RWPE2 (cell line): ENCODE results near the gene TRAK1.
A peak's percentile ranks its signal among the peaks of the same experiment; 100 is the strongest.

ENCODE experiments used
- ATAC-seq: fragments of 200-7000 bp; cut with Tn5 transposase; 3 replicates; pipeline ENCODE4 v1.9.1; 2021; ENCODE audit warnings: low read depth
- DNase-seq: peaks from one replicate; pipeline ENCODE4 v3.0.0-alpha.2; 2020; ENCODE audit warnings: low spot score
- H3K27ac ChIP-seq: fragments of 450-650 bp; 2 replicates; pipeline ENCODE4 v1.5.1; 2017; ENCODE audit warnings: mild to moderate bottlenecking; ENCODE audit not compliant: poor library complexity, severe bottlenecking
- H3K27me3 ChIP-seq: fragments of 250-450 bp; sonication (Bioruptor Pico); 2 replicates; pipeline ENCODE4 v1.5.1; 2021; ENCODE audit warnings: mild to moderate bottlenecking, moderate library complexity; ENCODE audit not compliant: insufficient read depth, poor library complexity, severe bottlenecking
- H3K36me3 ChIP-seq: fragments of 250-450 bp; sonication (Bioruptor Pico); 2 replicates; pipeline ENCODE4 v1.5.1; 2020; ENCODE audit warnings: low read depth, mild to moderate bottlenecking, moderate library complexity
- H3K4me1 ChIP-seq: fragments of 250-450 bp; sonication (Bioruptor Pico); 2 replicates; pipeline ENCODE4 v1.5.1; 2021; ENCODE audit warnings: mild to moderate bottlenecking, moderate library complexity; ENCODE audit not compliant: insufficient read depth, poor library complexity, severe bottlenecking
- H3K4me3 ChIP-seq: fragments of 250-450 bp; sonication (Bioruptor Pico); 2 replicates; pipeline ENCODE4 v1.5.1; 2021; ENCODE audit warnings: mild to moderate bottlenecking, moderate library complexity; ENCODE audit not compliant: severe bottlenecking
- H3K9me3 ChIP-seq: fragments of 250-450 bp; sonication (Bioruptor Pico); 2 replicates; pipeline ENCODE4 v1.5.1; 2021; ENCODE audit warnings: mild to moderate bottlenecking, moderate library complexity; ENCODE audit not compliant: severe bottlenecking
- TF ChIP-seq, protein P1 (sequence below): fragments of 450-650 bp; IDR thresholded peaks from one replicate; pipeline ENCODE4 v1.5.1; 2017; ENCODE audit warnings: mild to moderate bottlenecking, moderate library complexity; ENCODE audit not compliant: poor library complexity, severe bottlenecking

Gene TRAK1

DNA sequence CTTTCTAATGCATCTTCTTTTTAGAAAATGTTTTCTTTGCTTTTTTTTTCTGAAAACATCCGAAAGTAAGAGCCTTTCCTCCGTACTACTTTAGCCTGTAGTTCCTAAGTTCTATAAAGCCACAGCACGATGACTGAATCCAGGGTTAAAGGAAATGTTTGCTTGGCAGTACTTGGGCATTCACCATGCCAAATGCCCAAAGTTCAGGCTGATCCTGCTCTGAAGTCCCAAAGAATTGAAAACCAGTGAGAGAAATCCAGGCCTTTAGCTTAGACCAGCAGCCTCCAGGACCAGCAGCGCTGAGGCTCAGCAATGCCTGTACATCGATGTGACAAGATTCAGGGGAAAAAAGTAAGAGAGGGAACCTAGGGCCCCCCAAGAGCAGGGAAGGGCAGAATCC lies 139.7 kb downstream of the TRAK1 start:
- TF ChIP-seq, protein P1, sequence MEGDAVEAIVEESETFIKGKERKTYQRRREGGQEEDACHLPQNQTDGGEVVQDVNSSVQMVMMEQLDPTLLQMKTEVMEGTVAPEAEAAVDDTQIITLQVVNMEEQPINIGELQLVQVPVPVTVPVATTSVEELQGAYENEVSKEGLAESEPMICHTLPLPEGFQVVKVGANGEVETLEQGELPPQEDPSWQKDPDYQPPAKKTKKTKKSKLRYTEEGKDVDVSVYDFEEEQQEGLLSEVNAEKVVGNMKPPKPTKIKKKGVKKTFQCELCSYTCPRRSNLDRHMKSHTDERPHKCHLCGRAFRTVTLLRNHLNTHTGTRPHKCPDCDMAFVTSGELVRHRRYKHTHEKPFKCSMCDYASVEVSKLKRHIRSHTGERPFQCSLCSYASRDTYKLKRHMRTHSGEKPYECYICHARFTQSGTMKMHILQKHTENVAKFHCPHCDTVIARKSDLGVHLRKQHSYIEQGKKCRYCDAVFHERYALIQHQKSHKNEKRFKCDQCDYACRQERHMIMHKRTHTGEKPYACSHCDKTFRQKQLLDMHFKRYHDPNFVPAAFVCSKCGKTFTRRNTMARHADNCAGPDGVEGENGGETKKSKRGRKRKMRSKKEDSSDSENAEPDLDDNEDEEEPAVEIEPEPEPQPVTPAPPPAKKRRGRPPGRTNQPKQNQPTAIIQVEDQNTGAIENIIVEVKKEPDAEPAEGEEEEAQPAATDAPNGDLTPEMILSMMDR: no peak
- no peaks in the 10 kb centered on the region for H3K4me1 ChIP-seq
- no peaks in the 10 kb centered on the region for H3K9me3 ChIP-seq
- H3K4me3 ChIP-seq: no peak overlapping the region
- no peak overlapping the region for H3K27ac ChIP-seq
- ATAC-seq (no peak), DNase-seq (no peak)
- no peaks in the 10 kb centered on the region for H3K36me3 ChIP-seq
- no peaks in the 10 kb centered on the region for H3K27me3 ChIP-seq

GRCh38 chr3:42235532-42235931 lies 144.4 kb downstream of the TRAK1 start:
- H3K27me3 ChIP-seq: peaks cover 4% of the 10 kb centered on the region
- no peak overlapping the region for H3K4me3 ChIP-seq
- H3K9me3 ChIP-seq: no peaks in the 10 kb centered on the region
- H3K4me1 ChIP-seq: no peaks in the 10 kb centered on the region
- no peak overlapping the region for H3K27ac ChIP-seq
- DNase-seq (no peak), ATAC-seq (no peak)
- TF ChIP-seq, protein P1: no peak
- H3K36me3 ChIP-seq: no peaks in the 10 kb centered on the region

- Histone ChIP-seq H3K27ac (no peak overlapping the region), H3K4me3 (no peak overlapping the region), H3K36me3 (no peaks in the 10 kb centered on the region), H3K27me3 (peaks cover 4% of the 10 kb centered on the region), H3K4me1 (no peaks in the 10 kb centered on the region), H3K9me3 (no peaks in the 10 kb centered on the region)
- TF ChIP-seq, protein P1: no peak
- ATAC-seq (no peak), DNase-seq (no peak)
These were observed 145.5 kb downstream of the TRAK1 start for GRCh38 chr3:42236611-42237010.

DNA sequence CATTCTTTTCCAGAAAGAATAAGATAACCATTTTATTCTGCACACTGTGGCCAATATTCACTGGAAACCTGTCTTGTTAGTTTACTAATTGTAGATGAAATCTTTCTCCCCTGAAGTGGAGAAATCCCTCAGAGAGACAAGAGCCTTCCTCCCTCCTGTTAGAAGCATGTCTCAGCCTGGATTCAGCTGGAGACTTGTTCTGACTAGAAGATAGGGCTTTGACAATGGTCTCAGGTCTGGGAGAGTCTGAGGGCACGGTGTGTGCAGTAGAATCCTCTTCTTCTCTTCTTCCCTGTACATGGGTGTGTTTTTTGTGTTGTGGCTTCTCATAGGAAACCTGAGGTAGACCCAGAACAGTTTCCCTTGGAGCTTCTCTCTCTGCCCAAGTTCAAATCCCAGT lies 154.9 kb downstream of the TRAK1 start:
- Histone ChIP-seq H3K36me3 (no peaks in the 10 kb centered on the region), H3K4me3 (no peak overlapping the region), H3K27me3 (no peaks in the 10 kb centered on the region), H3K9me3 (no peaks in the 10 kb centered on the region), H3K27ac (no peak overlapping the region), H3K4me1 (peaks cover 3% of the 10 kb centered on the region)
- DNase-seq: no peak
- TF ChIP-seq, protein P1: no peak
- no peak for ATAC-seq

DNA sequence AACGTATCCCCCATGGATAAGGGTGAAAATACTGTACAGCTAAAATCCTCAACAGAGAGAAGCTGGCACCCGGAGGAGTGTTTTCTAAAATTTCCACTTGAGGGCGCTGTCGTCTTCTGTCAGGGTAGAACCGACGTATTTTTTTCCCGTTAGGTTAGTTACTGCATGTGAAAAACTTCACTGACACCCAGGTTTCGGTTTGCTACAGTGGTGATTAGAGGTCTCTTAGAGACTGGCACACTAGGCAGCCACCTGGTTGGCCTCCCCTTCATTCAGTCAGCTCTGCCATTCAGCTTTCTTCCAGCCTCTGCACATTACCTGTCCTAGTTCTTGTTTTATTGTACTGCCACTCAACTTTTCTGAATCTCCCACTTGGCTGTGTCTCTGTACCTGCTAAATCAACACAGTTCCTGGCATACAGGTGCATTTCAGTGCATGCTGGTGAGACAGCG lies 156.4 kb downstream of the TRAK1 start:
- peaks cover 3% of the 10 kb centered on the region for H3K4me1 ChIP-seq
- no peak overlapping the region for H3K27ac ChIP-seq
- TF ChIP-seq, protein P1: peak; percentile 87
- DNase-seq (no peak), ATAC-seq (peak; percentile 56)
- H3K4me3 ChIP-seq: no peak overlapping the region
- no peaks in the 10 kb centered on the region for H3K27me3 ChIP-seq
- no peaks in the 10 kb centered on the region for H3K9me3 ChIP-seq
- no peaks in the 10 kb centered on the region for H3K36me3 ChIP-seq
